ENCODE data around the gene ZSCAN5A.
A peak's percentile ranks its signal among the peaks of the same experiment; 100 is the strongest.
"Not testable (repeated sequence)": the region's sequence is repeated elsewhere in the genome, so short reads cannot be mapped to it uniquely, and the experiment has no call there.

Gene ZSCAN5A

DNA sequence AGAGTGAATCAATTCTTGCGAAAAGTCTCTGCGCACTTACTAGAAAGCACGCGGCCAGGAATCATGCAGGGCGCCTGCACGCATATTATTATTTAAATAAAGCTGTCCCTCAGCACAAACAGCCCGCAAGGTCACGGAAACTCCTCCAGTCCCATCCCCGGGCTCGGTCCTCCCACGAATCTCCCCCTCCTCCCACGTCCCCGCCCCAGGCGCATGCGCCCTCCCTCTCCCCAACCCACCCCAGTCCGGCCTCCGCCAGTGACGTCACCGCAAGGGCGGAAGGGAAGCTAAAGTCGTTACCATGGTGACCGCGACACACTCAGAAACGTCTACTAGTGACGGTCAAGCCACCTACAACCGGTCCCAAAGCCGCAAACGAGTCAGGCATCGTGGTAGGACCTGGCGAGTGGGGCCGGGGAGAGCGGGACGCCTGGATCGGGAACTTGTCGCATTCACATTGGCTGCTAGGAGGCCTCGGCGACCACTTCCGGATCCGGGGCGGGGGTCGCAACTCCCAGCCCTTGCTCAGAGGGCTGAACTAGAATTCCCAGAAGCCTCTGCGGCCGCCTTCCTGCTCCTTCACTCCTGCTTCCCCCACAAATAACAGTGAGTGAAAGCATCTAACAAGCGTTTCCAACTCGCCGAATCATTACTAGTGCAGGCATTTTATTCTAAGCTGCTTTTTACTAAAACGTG is at the start of gene ZSCAN5A:
TSS of gene ZSCAN5A (minus strand) at position 459 of the 696 bp plus-strand sequence. CDS start 89,793 bp downstream, outside the sequence.
- DNase-seq (ENCODE audit: low spot score): peak; percentile 98

- no peak for DNase-seq (ENCODE audit: low spot score)
Observed at GRCh38 chr19:56360841-56361240, 46.2 kb upstream of the ZSCAN5A start.

DNA sequence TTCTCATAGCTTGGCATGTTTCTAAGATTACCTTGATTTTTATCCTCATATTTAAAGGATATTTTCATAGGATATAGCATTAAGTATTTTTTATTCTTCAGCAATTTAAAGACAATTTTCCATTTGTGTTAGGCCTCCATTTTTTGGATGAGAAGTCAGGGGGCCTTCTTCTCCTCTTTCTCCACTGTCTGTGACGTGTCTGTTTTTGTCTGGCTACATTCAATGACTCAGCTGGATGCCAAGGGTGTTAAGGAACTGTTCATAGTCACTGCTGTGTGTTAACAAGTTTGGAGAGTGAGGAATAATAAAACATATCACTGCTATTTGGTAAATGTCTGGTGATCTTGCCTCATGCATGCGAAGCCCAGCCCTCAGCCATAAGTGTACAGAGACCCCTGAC is 42.3 kb upstream of the ZSCAN5A start:
- DNase-seq (ENCODE audit: low spot score): no peak

GRCh38 chr19:56355517-56355916 is 40.9 kb upstream of the ZSCAN5A start:
- DNase-seq (ENCODE audit: low spot score): no peak

- DNase-seq (ENCODE audit: low spot score): no peak
Observed at GRCh38 chr19:56351208-56351607, 36.6 kb upstream of the ZSCAN5A start.

GRCh38 chr19:56350416-56351045 is 35.9 kb upstream of the ZSCAN5A start:
- DNase-seq (ENCODE audit: low spot score): no peak

DNA sequence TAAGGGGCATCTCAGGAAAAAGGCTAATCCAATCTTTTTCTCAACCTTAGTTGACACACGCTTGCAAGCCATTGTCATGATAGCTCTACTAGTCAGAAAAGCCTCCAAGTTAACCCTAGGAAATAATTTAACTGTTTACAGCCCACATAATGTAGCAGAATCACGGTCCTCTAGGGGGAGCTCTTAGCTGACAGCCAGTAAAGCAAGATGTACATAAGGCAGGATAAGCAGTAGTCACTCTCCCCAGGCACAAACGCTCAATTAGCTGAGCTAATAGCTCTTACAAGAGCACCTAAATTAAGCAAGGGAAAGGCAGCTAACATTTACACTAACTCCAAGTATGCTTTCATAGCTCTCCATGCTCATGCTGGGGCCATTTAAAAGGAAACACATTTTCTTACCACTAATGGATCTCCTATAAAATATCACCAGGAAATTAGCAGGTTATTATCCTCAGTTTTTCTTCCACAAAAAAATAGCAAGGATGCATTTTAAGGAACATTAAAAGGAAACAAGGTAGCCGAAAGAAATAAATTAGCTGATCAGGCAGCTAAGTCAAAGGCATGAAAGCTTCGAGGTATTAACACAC is 33.7 kb upstream of the ZSCAN5A start:
- DNase-seq (ENCODE audit: low spot score): no peak

GRCh38 chr19:56347163-56347778 is 32.6 kb upstream of the ZSCAN5A start:
- no peak for DNase-seq (ENCODE audit: low spot score)

- no peak for DNase-seq (ENCODE audit: low spot score)
Observed at GRCh38 chr19:56341948-56342347, 27.3 kb upstream of the ZSCAN5A start.

- DNase-seq (ENCODE audit: low spot score): not testable (repeated sequence)
Observed at GRCh38 chr19:56339031-56339430, 24.4 kb upstream of the ZSCAN5A start.

GRCh38 chr19:56337077-56337476 is 22.4 kb upstream of the ZSCAN5A start:
- not testable (repeated sequence) for DNase-seq (ENCODE audit: low spot score)

DNA sequence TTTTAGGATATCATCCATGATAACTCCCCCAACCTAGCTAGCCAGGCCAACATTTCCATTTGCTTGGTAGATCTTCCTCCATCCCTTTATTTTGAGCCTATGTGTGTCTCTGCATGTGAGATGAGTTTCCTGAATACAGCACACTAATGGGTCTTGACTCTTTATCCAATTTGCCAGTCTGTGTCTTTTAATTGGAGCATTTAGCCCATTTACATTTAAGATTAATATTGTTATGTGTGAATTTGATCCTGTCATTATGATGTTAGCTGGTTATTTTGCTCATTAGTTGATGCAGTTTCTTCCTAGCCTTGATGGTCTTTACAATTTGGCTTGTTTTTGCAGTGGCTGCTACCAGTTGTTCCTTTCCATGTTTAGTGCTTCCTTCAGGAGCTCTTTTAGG is 20.7 kb upstream of the ZSCAN5A start:
- DNase-seq (ENCODE audit: low spot score): not testable (repeated sequence)

GRCh38 chr19:56333506-56333905 is 18.9 kb upstream of the ZSCAN5A start:
- DNase-seq (ENCODE audit: low spot score): no peak

DNA sequence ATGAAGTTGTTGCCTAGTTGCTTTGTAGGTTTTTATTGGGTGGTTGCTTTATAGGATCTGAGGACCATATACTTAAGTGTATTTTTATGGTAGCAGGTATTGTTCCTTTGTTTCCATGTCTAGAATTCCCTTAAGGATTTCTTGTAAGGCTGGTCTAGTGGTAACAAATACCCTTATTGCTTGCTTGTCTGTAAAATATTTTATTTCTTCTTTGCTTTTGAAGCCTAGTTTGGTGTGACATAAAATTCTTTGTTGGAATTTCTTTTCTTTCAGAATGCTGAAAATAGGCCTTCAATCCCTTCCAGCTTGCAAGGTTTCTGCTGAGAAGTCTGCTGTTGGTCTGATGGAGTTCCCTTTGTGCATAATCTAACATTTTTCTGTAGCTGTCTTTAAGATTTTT is 18.1 kb upstream of the ZSCAN5A start:
- no peak for DNase-seq (ENCODE audit: low spot score)

- no peak for DNase-seq (ENCODE audit: low spot score)
Observed at GRCh38 chr19:56324436-56324835, 9.8 kb upstream of the ZSCAN5A start.

- no peak for DNase-seq (ENCODE audit: low spot score)
Observed at GRCh38 chr19:56321989-56322440, 7.4 kb upstream of the ZSCAN5A start.

DNA sequence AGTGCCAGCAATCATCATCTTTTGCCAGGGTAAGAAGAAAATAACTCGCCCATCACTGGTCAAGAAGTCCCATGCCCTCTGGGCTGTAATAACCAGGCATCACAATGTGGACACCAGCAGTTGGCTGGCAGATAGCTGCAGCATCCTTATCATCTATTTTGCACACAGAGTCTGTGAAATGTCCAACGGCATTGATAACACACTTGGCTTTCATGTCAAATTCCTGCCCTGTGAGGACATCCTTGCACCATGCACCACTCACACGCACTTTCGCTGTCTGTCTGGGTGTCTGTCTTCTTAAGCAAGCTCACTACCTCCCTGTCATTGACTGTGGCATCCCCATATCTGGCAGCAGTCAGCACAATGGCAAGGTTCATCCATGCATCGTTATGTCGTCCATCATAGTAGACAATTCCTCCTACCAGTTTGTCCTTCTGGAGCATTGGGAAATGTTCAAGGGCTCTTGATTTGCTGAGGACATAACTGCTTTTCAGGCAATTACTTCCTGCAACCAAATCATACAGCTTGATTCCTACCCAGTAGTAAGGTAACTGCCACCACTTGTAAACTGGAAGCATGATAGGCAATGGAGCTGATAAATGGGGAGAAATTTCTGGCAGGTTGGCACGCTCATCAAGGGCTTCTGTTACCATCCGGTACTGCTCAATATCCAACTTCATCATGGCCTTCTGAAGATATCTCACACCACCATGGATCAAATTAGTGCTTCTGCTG is 6.8 kb upstream of the ZSCAN5A start:
- no peak for DNase-seq (ENCODE audit: low spot score)

GRCh38 chr19:56319991-56320390 is 5.4 kb upstream of the ZSCAN5A start:
- DNase-seq (ENCODE audit: low spot score): no peak

DNA sequence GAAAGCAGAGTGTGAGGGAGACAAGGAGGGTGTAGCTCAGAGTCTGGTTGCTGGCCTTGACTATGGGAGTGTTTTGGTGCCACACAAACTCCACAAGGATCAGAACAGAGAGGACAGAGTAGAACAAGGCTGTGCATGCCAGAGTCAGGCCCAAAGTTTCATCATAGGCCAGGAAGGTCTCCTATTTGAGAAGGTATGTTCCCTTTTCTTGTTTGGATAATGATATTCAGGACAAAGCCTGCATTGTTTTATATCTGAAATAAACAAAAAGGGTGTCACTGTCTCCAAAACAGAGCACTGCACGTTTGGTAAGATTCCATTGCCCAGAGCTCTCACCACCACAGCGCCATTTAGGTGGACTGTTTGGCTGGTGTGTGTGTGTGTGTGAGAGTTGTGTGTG is 3.1 kb upstream of the ZSCAN5A start:
- DNase-seq (ENCODE audit: low spot score): no peak

DNA sequence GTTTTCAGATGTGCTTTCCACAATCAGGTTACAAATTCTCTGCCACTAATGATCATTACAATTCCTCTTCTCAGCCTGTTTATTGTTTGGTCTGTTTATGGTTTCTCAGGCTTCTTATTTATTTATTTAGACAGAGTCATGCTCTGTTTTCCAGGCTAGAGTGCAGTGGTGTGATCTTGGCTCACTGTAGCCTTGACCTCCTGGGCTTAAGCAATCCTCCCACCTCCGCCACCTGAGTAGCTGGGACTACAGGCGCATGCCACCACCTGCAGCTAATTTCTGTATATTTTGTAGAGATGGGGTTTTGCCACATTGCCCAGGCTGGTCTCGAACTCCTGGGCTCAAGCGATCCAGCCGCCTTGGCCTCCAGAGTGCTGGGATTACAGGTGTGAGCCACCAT is 2.1 kb upstream of the ZSCAN5A start:
- no peak for DNase-seq (ENCODE audit: low spot score)

DNA sequence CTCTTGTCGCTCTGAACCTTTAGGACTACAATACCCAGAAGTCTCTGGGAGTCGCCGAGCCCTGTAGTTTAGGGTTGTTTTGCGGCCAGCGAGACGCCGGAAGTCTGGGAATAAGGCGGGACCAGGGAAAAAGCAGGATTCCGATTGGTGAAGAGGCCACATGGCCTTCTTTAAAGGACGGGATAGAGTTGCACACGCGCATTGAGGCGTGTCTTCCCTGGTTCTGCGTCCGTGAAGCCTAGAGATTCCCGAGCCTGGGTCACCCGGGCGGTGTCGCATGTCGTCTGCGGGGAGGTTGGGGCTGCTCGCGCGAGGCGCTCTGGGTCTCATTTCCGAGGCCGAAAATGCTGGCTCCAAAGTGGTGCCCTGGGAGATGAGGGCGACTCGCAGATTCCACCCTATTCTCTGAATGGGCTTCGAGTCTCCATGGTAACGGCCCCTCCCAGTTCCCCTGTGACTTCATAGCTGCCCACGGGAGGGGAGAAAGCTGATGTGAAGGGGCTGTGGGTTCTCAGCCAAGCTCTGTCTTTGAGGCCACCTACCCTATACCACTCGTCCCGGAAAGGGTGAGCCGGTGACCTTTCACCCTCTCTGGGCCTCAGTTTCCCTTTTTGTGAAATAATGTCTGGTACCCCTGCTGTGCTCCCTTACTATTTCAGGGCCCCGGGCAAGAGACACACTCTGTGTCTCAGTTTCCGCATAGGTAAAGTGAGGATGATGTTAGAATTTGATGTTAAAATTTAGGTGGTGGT is 614 bp upstream of the ZSCAN5A start:
- peak; percentile 93 for DNase-seq (ENCODE audit: low spot score)

GRCh38 chr19:56314018-56314380 is 640 bp downstream of the ZSCAN5A start:
- no peak for DNase-seq (ENCODE audit: low spot score)

All from ecto neural progenitor cell (in vitro differentiated cells).